HG03378 (cell line): ENCODE results near the gene ZNF394.

Experiments
- ATAC-seq: cut with Tn5 transposase; IDR thresholded peaks from one replicate; pipeline ENCODE4 v1.9.1; 2021; ENCODE audit warnings: mild to moderate bottlenecking, moderate library complexity; ENCODE audit not compliant: unreplicated experiment

Gene ZNF394

GRCh38 chr7:99497766-99498545 lies 2.1 kb downstream of the ZNF394 start:
- no peak for ATAC-seq

- ATAC-seq: no peak
These were observed 6.3 kb downstream of the ZNF394 start for GRCh38 chr7:99493823-99494222.

DNA sequence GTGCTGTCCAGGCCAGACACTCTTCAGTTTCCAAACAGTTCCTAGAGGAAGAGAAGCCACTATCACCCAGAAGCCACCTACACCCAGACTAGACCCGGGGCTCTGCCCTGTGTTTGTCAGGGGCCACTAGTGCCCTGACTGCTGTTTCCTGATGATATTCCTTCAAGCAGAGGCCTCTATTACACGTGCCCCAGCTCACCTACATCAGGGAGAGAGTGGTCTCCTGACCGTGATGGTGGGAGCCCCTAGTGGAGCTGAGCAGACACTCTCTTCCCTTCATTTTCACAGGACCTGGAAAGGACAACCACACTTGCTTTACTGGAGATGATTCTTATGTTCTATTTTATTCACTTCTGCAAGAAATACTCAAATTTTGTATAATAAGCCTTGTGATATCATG lies 9.2 kb downstream of the ZNF394 start:
- no peak for ATAC-seq

DNA sequence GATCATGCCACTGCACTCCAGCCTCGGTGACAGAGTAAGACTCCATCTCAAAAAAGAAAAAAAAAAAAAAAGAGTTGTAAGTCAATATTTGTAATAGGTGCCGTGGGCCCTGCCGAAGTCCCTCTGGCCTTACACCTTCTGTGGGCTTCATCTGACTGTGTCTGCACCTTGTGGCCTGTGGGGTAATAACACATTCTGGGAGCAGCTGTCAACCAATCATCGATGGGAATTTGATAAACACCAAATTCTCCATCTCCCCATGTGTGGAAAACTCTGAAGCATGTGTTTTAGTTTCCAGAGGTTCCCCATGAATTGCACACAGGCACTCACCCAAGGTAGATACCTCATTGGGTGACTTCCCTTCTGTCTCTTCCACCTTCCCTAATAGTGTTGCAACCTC lies 10.8 kb downstream of the ZNF394 start:
- ATAC-seq: no peak

- ATAC-seq: no peak
These were observed 15.0 kb downstream of the ZNF394 start for GRCh38 chr7:99485094-99485493.

GRCh38 chr7:99478464-99479440 lies 21.3 kb downstream of the ZNF394 start:
- no peak for ATAC-seq

DNA sequence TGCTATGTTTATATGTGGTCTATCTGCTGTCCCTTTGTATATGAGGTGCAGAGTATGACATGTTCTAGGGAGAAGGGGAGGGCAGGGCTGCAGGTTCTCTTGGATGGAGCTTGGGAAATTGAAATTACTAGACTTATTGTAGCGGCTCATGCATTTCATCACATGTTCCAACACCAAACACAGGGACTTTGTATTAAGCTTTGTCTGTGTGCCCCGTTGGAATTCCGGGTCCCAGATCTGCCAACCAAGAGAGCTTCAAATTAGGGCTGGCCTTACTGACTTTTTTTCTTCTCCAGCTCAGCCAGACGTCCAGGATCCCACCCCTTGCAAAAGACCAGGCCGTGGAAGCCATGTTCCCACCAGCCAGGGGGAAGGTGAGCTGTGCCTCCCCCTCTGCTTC lies 24.0 kb downstream of the ZNF394 start:
- no peak for ATAC-seq

- no peak for ATAC-seq
These were observed 26.8 kb downstream of the ZNF394 start for GRCh38 chr7:99473315-99473596.

- peak; percentile 65 for ATAC-seq
These were observed 27.3 kb downstream of the ZNF394 start, which contains the start of gene ZNF789 for GRCh38 chr7:99472561-99473314. ZNF789 (plus strand) TSS chr7:99472890; CDS start chr7:99476457, 3,567 bp downstream.

DNA sequence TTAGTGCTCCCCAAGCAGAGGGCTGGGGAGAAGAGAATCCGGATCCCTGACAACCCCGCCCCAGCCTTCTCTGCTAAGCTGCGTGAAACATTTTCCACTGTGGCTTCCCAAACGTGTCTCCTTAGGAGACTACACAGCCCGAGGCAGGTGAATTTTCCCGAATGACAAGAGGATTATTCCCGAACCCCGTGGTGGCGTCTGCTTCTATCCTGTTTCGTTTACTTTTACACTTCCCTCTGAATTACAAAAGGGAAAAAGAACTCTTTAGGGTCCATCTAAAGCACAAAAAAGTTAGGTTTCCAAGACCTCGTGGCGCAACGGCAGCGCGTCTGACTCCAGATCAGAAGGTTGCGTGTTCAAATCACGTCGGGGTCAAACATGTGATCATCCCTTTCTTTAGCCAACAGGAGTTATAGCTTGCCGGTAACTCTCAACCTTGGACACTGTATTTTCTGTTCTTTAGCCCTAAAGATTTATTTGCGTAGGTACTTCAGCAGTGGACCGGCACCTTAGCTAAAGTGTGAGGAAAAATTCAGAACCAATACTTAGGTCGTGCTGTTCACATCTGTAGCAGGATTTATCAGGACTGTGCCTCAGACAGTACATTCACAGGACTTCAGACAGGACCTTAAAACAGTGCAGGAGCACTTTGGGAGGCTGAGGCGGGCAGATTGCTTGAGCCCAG lies 30.6 kb downstream of the ZNF394 start:
- ATAC-seq: no peak

GRCh38 chr7:99468336-99468918 lies 31.7 kb downstream of the ZNF394 start:
- no peak for ATAC-seq

GRCh38 chr7:99465421-99465768 lies 34.7 kb downstream of the ZNF394 start:
- ATAC-seq: no peak

- no peak for ATAC-seq
These were observed 38.9 kb downstream of the ZNF394 start for GRCh38 chr7:99461221-99461620.

DNA sequence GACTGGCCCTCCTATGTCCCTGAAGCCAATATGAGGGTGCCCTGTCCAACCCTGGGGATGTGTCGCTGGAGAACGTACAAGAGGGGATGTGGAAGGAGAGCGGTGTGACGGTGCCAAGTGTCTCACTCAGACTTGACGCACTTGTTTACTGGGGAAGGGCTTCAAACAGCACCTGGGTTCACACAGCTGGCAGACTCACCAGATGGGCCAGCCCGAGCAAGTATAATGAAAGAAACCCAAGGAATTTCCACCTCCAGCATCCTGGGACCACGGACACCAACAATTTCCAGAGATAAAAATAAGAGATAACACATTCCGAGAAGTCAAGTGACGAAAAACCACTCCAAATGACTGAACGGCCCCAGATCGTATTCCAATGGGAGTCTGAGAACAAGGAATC lies 39.4 kb downstream of the ZNF394 start:
- no peak for ATAC-seq

DNA sequence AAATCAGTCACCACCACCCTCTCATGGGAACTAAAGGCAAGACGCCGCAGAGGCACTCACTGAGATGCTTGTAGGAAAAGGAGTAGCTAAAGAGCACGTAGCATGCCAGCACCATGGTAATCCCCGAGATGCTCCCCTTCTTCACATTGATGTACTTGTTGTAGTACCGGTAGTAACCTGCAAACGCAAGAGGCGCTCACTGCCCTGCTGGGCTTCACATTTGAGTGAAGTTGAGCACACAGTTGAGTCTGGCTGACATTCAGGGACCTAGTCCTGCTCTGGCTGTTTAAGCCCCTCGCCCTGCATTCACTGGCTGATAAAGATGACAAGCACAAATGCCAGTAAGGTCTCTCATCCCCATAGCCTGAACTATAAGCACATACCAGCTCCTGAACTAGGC lies 41.0 kb downstream of the ZNF394 start:
- ATAC-seq: no peak

DNA sequence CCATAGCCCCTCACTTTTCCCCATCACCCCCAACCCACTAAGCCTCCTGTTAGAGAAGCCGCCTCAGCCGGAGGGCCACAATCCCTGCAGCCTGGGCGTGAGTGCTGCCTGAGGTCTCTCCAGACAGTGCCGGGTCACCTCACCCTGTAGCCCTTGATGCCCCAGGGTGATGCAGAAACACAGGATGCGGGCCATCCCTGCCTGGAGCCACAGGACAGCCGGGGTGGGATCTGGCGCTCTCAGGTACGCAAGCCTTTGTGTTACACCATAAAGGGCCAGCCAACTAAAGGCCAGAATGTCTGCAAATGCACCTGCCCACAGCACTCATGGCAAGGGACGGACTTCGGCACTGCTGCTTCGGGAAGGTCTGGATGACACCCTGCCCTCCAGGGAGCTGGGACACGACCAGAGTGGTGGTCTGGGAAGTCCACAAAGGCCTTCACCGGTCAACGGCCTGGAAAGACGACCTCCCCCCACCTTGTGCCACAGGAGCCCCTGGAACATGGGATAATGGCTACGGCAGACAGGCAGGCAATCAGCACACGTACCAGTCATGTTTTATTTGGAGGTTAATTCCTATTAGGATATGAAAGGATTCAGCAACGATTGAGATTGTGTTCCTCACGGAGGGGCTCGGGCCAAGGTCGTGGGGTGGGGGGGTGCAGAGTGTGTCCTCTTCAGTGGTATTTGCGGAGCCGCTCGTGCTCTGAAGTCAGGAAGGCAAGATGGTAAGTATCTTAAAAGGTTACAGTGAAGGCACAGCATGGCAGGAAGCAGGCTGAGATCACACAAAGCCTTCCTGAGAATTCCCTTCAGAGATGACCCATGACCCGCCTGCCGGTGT lies 42.2 kb downstream of the ZNF394 start:
- ATAC-seq: no peak

- no peak for ATAC-seq
These were observed 42.9 kb downstream of the ZNF394 start for GRCh38 chr7:99457050-99457649.

DNA sequence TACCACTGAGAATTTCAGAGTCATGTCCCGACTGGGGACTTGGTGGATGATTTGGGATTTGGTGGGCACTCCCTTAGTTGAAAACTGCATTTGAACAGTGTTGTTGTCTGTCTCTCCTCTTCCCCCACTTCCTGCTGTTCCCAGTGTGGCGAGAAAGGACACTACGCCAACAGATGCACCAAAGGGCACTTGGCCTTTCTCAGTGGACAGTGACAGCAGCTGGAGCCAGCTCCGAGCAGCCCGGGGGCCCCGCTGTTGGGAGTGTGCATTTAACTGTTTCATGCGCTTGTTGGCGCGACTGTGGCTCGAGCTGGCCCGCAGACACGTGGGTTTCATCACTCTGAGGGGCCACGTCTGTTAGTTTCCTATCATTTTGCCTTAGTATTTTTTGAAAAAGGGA lies 43.8 kb downstream of the ZNF394 start:
- ATAC-seq: no peak

DNA sequence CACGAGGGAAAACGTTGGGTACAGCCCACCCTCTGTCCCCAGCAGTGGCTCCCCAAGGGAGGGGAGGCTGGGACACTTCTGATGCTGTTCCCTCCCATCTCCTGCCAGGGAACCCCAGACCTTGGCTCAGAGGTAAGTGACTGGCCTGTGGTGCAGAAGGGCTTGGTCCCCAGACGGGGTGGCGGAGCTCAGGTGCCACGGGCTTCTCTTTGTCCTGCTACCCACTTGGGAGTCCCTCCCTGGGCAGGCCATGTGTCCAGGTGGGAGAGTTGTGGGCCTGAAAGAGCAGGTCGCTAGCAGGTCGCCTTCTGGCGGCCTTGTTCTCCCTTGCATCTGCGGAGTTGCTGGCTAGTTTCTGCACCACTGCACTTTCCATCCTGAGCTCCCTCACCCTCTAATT lies 44.2 kb downstream of the ZNF394 start:
- ATAC-seq: no peak
